ENCODE results near the gene ACTN2.

The ACTN2 gene

DNA sequence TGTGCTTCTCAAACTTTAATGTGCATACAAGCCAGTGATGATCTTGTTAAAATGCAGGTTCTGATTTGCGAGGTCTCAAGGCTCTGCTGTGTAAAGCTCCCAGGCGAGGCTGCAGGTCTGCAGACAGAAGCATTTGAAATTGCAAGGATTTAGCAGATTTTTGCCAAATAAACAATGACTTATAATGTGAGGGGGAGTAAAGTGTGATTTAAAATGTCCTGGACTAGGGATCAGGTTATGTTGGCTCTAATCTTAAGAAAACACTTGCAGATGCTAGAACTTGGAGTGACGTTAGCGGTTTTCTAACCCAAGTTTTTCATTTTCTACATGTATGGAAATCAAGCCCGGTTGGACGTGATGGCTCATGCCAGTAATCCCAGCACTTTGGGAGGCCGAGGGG, 16.2 kb upstream of the ACTN2 start:
- H3K4me3 ChIP-seq (ENCODE audit: low read length): no peak overlapping the region
- no peak overlapping the region for H3K4me2 ChIP-seq (ENCODE audit: low read length)
- no peaks in the 10 kb centered on the region for H3K36me3 ChIP-seq (ENCODE audit: insufficient read depth, low read length)
- H3K27me3 ChIP-seq (ENCODE audit: control insufficient read depth, insufficient read depth, low read length): no peaks in the 10 kb centered on the region
- H3K4me1 ChIP-seq (ENCODE audit: control insufficient read depth, insufficient read depth, low read length): no peaks in the 10 kb centered on the region
- no peak overlapping the region for H3K9ac ChIP-seq (ENCODE audit: low read depth, low read length)
- H3K9me3 ChIP-seq (replicated peaks; ENCODE audit: low read length): no peaks in the 10 kb centered on the region

DNA sequence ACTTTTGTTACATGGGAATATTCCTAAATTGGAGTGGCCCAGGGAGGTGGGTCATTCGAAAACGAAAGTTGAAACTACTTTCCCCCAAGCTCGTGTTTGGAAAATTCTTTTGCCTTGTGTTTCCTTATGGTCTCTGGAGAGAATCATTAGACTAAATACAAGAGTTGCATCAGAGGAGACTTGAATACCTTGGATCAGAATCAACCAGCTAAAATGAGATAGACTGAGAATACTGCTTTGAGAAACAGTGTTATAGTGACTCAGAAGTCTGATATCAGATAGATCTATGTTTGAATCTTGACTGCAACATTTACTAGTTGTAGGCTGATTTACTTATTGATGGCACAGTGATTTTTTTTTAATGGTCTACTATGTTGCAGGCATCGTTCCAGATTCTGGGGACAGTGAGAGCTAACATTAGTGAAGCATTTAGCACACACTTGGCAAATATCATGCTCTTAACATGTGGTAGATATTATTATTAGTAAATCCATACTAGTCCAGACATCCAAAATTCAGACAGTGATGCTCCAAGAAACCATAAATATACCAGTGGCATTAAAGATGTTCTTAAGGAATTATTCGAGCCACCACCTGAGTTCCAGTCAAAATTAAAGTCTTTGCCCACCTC, 12.9 kb upstream of the ACTN2 start:
- Histone ChIP-seq H3K27me3 (ENCODE audit: control insufficient read depth, insufficient read depth, low read length) (no peaks in the 10 kb centered on the region), H3K9me3 (replicated peaks; ENCODE audit: low read length) (no peaks in the 10 kb centered on the region), H3K4me2 (ENCODE audit: low read length) (no peak overlapping the region), H3K4me1 (ENCODE audit: control insufficient read depth, insufficient read depth, low read length) (no peaks in the 10 kb centered on the region), H3K9ac (ENCODE audit: low read depth, low read length) (no peak overlapping the region), H3K4me3 (ENCODE audit: low read length) (no peak overlapping the region), H3K36me3 (ENCODE audit: insufficient read depth, low read length) (no peaks in the 10 kb centered on the region)

DNA sequence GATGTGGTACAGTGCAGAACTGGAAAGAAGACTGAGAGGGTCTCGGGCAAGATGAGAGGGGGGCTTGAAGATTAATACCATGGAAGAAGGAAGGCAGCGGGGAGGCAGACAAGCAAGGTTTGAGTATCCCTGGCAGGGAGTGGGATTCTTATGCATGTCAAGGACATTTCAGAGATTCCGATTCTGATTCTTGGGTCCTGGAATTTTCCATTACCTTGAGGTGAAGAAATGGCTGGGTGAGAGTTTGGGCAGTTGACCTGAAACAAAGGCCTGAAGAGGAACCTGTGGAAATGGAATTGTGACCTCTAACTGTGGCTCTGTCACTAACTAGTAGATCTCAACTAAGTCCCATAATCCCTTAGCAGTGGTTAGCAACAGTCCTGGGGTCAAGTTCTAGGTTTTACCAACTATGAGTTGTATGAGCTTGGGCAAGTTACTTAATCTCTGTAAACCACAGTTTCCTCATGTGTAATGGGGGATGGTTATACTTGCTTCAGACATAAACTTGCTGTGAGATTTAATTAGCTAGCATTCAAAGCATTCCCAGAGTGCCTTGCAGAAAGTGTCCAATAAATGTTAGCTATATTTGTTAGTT, 8.6 kb upstream of the ACTN2 start:
- Histone ChIP-seq H3K4me3 (ENCODE audit: low read length) (no peak overlapping the region), H3K36me3 (ENCODE audit: insufficient read depth, low read length) (no peaks in the 10 kb centered on the region), H3K4me1 (ENCODE audit: control insufficient read depth, insufficient read depth, low read length) (no peaks in the 10 kb centered on the region), H3K4me2 (ENCODE audit: low read length) (no peak overlapping the region), H3K27me3 (ENCODE audit: control insufficient read depth, insufficient read depth, low read length) (no peaks in the 10 kb centered on the region), H3K9ac (ENCODE audit: low read depth, low read length) (no peak overlapping the region), H3K9me3 (replicated peaks; ENCODE audit: low read length) (no peaks in the 10 kb centered on the region)

DNA sequence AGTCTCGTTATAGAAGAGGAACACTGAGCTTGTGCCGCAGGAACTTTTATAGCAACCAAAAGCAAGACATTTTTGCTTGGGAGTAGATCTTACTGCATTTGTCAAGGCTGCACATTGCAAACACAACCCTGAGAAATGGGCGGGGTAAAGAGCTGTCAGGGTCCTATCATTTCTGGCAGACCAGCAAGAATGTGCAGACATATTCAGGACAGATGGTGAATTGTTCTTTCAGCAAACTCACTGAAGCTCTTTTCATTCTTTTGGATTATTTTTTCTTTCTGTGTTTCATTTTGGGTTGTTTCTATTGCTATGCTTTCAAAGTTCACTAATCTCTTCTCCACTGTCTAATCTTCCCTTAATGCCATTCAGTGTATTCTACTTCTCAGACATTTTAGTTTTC, 5.1 kb upstream of the ACTN2 start:
- H3K27me3 ChIP-seq (ENCODE audit: control insufficient read depth, insufficient read depth, low read length): peaks cover 4% of the 10 kb centered on the region

DNA sequence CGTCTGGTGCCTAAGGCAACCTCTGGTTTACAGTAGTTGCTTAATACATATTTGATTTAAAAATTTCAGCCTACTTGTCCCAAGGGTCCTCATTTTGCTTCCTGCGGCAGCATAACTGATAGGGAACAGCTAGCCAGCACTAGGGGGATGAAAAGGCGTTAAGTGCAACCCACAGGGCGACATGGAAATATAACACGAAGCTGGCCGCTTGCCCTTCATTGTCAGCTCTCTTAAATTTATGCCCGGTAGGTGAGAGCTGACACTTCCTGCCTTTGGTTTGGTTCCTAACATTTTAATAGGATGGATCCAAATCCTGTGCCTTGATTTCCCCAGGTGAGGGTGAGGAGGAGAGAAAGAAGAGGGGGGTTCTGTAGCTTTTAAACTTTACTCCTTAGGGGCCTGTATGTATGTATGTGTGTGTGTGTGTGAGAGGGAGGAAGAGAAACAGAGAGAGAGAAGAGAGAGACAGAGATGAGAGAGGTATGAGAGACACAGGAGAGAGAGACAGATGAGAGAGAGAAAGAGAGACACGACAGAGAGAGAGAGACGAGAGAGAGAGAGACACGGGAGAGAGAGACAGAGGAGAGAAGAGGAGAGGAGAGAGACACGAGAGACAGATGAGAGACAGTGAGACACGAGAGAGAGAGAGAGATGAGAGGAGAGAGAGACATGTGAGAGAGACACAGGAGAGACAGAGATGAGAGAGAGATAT, 938 bp upstream of the ACTN2 start:
- Histone ChIP-seq H3K27me3 (ENCODE audit: control insufficient read depth, insufficient read depth, low read length) (peaks cover 19% of the 10 kb centered on the region), H3K4me2 (ENCODE audit: low read length) (no peak overlapping the region), H3K4me1 (ENCODE audit: control insufficient read depth, insufficient read depth, low read length) (peaks cover 8% of the 10 kb centered on the region), H3K4me3 (ENCODE audit: low read length) (no peak overlapping the region), H3K36me3 (ENCODE audit: insufficient read depth, low read length) (no peaks in the 10 kb centered on the region), H3K9me3 (replicated peaks; ENCODE audit: low read length) (no peaks in the 10 kb centered on the region), H3K9ac (ENCODE audit: low read depth, low read length) (no peak overlapping the region)

More for the DNA sequence above, 5.1 kb upstream of the ACTN2 start:
- Histone ChIP-seq H3K4me1 (ENCODE audit: control insufficient read depth, insufficient read depth, low read length) (no peaks in the 10 kb centered on the region), H3K9me3 (replicated peaks; ENCODE audit: low read length) (no peaks in the 10 kb centered on the region), H3K4me3 (ENCODE audit: low read length) (no peak overlapping the region), H3K9ac (ENCODE audit: low read depth, low read length) (no peak overlapping the region), H3K4me2 (ENCODE audit: low read length) (no peak overlapping the region), H3K36me3 (ENCODE audit: insufficient read depth, low read length) (no peaks in the 10 kb centered on the region)

DNA sequence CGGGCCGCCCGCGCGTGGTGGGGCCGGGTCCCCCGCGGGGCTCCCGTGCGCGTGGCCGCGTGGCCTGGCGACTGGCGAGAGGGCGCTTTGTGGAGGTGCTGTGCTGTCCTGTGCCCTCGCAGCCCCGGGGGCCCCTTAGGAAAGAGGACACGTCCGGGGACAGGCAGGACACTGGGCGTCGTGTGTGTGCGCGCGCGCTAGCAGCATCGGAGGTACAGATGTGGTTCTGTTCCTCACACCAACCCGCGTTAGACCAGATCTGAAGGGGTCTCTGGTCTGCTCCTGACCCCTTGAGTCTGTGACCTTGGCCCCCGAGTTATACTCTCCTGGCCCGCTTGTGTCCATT, 489 bp downstream of the ACTN2 start:
- peaks cover 8% of the 10 kb centered on the region for H3K4me1 ChIP-seq (ENCODE audit: control insufficient read depth, insufficient read depth, low read length)
- H3K9me3 ChIP-seq (replicated peaks; ENCODE audit: low read length): no peaks in the 10 kb centered on the region
- H3K4me3 ChIP-seq (ENCODE audit: low read length): peak overlapping the region; percentile 62
- H3K27me3 ChIP-seq (ENCODE audit: control insufficient read depth, insufficient read depth, low read length): peaks cover 19% of the 10 kb centered on the region
- no peak overlapping the region for H3K9ac ChIP-seq (ENCODE audit: low read depth, low read length)
- peak overlapping the region; percentile 82 for H3K4me2 ChIP-seq (ENCODE audit: low read length)
- H3K36me3 ChIP-seq (ENCODE audit: insufficient read depth, low read length): no peaks in the 10 kb centered on the region

DNA sequence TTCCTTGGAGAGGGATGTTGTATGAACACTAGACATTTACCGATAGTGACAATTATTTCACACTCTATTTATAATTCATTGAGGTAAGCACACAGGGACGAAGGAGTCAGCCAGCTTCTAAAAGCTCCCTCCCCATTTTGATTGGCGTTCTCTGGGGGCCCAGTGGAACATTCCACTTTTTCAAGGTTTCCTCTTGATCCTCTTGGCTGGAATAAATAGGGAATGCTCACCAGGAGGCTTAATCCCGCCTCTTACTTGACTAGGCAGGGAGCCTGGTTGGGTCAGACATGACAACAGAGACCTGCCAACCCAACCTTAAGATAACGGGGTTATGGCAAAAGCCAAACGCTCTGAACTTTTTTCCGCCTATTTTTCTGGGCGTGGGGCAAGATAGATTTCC, 974 bp downstream of the ACTN2 start:
- Histone ChIP-seq H3K4me3 (ENCODE audit: low read length) (no peak overlapping the region), H3K4me2 (ENCODE audit: low read length) (no peak overlapping the region), H3K9ac (ENCODE audit: low read depth, low read length) (no peak overlapping the region), H3K9me3 (replicated peaks; ENCODE audit: low read length) (no peaks in the 10 kb centered on the region), H3K36me3 (ENCODE audit: insufficient read depth, low read length) (no peaks in the 10 kb centered on the region), H3K27me3 (ENCODE audit: control insufficient read depth, insufficient read depth, low read length) (peaks cover 19% of the 10 kb centered on the region), H3K4me1 (ENCODE audit: control insufficient read depth, insufficient read depth, low read length) (peaks cover 8% of the 10 kb centered on the region)

DNA sequence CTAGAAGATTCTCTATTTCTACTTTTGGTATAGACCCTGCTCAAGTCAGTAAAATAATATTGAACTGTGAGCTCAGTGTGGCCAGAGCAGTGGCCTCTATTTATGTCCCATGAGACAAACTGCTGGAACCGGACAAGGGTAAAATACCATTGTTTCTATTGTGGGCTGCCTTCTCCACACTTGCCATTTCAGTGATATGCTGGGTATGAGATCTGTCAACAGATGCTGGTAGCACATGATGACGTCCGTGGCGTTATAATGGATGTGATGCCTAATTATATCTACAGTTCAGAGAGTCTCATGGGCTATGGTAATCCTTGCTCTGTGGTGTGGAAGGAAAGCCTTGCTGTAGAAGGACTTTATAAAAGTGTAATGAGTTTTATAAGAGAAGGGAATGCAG, 2.4 kb downstream of the ACTN2 start:
- Histone ChIP-seq H3K9ac (ENCODE audit: low read depth, low read length) (no peak overlapping the region), H3K27me3 (ENCODE audit: control insufficient read depth, insufficient read depth, low read length) (peaks cover 19% of the 10 kb centered on the region), H3K9me3 (replicated peaks; ENCODE audit: low read length) (no peaks in the 10 kb centered on the region), H3K4me1 (ENCODE audit: control insufficient read depth, insufficient read depth, low read length) (peaks cover 8% of the 10 kb centered on the region), H3K4me2 (ENCODE audit: low read length) (no peak overlapping the region), H3K4me3 (ENCODE audit: low read length) (no peak overlapping the region), H3K36me3 (ENCODE audit: insufficient read depth, low read length) (no peaks in the 10 kb centered on the region)

DNA sequence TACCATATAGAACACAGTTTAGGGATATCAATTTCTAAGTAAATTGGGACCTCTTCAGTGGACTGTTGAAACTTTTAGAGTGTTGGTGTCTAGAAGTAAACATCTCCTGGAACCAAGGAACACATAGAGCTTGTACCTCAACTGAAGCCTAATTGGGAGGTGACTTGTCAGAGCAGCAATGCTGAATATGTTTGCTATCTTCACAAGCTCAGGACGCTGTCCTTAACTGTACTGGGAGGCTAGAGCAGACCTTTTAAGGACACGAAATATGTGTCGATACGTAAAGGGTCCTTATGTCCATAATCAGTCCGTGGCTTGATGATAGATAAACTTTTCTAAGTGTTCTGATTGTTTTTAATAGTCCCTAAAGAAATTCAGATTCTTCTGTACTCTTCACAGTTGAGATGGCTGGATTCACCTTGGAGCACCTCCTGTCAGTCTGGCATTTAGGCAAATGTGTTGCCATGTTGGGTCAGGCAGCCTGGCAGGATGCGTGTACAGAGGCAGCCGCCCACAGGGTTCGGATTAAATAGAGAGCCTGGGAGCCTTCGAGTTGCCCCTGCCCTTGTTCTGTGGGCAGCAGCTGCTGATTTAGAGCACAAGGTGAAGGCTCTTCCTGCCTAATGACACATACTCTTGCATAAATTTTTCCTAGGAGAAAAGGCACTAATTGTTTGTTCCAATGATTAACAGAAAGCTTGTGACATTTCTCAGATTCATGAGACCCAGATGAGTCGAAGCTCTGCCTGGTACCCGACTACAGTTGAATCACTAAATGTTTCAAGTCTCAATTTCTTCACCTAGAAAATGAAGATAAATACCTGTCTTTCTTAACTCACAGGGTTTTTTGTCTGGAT, 3.6 kb downstream of the ACTN2 start:
- no peak overlapping the region for H3K4me2 ChIP-seq (ENCODE audit: low read length)
- H3K4me3 ChIP-seq (ENCODE audit: low read length): no peak overlapping the region
- H3K4me1 ChIP-seq (ENCODE audit: control insufficient read depth, insufficient read depth, low read length): peaks cover 8% of the 10 kb centered on the region
- H3K9me3 ChIP-seq (replicated peaks; ENCODE audit: low read length): no peaks in the 10 kb centered on the region
- H3K27me3 ChIP-seq (ENCODE audit: control insufficient read depth, insufficient read depth, low read length): peaks cover 19% of the 10 kb centered on the region
- H3K9ac ChIP-seq (ENCODE audit: low read depth, low read length): no peak overlapping the region
- no peaks in the 10 kb centered on the region for H3K36me3 ChIP-seq (ENCODE audit: insufficient read depth, low read length)

DNA sequence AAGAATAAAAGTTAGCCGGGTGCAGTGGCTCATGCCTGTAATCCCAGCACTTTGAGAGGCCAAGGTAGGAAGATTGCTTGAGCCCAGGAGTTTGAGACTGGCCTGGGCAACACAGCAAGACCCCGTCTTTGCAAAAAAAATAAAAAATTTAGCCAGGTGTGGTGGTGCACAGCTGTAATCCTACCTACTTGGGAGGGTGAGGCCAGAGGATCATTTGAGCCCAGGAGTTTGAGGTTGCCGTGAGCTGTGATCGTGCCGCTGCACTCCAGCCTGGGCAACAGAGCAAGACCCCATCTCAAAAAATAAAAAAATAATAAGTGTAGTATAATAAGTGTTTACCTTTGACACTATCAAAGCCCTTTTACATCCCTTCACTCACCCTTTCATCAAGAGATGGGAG, 5.0 kb downstream of the ACTN2 start:
- Histone ChIP-seq H3K9ac (ENCODE audit: low read depth, low read length) (no peak overlapping the region), H3K36me3 (ENCODE audit: insufficient read depth, low read length) (no peaks in the 10 kb centered on the region), H3K27me3 (ENCODE audit: control insufficient read depth, insufficient read depth, low read length) (peaks cover 14% of the 10 kb centered on the region), H3K4me1 (ENCODE audit: control insufficient read depth, insufficient read depth, low read length) (peaks cover 8% of the 10 kb centered on the region), H3K9me3 (replicated peaks; ENCODE audit: low read length) (no peaks in the 10 kb centered on the region), H3K4me3 (ENCODE audit: low read length) (no peak overlapping the region), H3K4me2 (ENCODE audit: low read length) (no peak overlapping the region)

DNA sequence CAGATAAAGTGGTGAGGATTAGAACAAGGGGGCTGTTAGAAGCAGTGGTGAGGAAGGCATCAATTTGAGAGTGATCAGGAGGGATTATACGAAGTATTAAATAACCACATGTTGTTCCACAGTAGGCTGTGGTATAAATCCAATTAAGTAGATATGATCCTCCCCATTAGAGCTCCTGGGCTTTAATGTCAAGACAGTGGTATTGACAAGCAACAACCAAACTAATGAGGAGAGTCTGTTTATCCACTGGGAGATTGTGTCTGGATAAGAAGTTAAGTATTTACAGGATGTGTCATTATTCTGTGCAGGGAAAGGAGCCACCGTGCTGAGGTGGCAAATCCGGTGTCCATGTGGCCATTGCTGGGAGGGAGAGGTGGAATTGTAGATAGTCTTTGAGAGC, 5.8 kb downstream of the ACTN2 start:
- H3K4me3 ChIP-seq (ENCODE audit: low read length): no peak overlapping the region
- H3K36me3 ChIP-seq (ENCODE audit: insufficient read depth, low read length): no peaks in the 10 kb centered on the region
- peaks cover 8% of the 10 kb centered on the region for H3K27me3 ChIP-seq (ENCODE audit: control insufficient read depth, insufficient read depth, low read length)
- H3K4me2 ChIP-seq (ENCODE audit: low read length): no peak overlapping the region
- peaks cover under 1% of the 10 kb centered on the region for H3K4me1 ChIP-seq (ENCODE audit: control insufficient read depth, insufficient read depth, low read length)
- H3K9ac ChIP-seq (ENCODE audit: low read depth, low read length): no peak overlapping the region
- no peaks in the 10 kb centered on the region for H3K9me3 ChIP-seq (replicated peaks; ENCODE audit: low read length)

All from skeletal muscle satellite cell (primary cell).